ENCODE results near the gene BRK1.
"Not testable (repeated sequence)": the region's sequence is repeated elsewhere in the genome, so short reads cannot be mapped to it uniquely, and the experiment has no call there.

The BRK1 gene

DNA sequence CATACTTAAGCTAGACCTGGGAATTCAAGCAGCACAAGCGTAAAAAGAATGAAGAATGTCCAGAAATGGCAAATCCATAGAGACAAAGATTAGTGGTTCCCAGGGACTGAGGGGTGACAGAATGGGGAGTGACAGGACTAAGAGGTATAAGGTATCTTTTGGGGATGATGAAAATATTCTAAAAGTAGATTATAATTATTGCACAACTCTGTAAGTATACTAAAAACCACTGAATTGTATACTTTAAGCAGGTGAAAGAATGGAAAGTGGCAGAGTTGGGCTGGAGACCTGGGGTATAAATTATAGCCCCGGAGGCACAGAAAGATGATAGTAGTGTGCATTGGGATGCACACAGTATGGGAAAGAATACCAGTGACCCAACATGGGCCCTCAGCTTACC, 5.6 kb downstream of the BRK1 start:
- in situ Hi-C loops (cut with HindIII; ENCODE audit: low sequenced_read_pairs): no loop called here
- TF ChIP-seq, protein P1, sequence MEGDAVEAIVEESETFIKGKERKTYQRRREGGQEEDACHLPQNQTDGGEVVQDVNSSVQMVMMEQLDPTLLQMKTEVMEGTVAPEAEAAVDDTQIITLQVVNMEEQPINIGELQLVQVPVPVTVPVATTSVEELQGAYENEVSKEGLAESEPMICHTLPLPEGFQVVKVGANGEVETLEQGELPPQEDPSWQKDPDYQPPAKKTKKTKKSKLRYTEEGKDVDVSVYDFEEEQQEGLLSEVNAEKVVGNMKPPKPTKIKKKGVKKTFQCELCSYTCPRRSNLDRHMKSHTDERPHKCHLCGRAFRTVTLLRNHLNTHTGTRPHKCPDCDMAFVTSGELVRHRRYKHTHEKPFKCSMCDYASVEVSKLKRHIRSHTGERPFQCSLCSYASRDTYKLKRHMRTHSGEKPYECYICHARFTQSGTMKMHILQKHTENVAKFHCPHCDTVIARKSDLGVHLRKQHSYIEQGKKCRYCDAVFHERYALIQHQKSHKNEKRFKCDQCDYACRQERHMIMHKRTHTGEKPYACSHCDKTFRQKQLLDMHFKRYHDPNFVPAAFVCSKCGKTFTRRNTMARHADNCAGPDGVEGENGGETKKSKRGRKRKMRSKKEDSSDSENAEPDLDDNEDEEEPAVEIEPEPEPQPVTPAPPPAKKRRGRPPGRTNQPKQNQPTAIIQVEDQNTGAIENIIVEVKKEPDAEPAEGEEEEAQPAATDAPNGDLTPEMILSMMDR (IDR thresholded peaks at IDR 0.05; ENCODE audit: low read depth, low read length): no peak
- no peak for DNase-seq (ENCODE audit: low read depth, low spot score)
- H3K4me3 ChIP-seq (ENCODE audit: low read depth, low read length): no peak overlapping the region

DNA sequence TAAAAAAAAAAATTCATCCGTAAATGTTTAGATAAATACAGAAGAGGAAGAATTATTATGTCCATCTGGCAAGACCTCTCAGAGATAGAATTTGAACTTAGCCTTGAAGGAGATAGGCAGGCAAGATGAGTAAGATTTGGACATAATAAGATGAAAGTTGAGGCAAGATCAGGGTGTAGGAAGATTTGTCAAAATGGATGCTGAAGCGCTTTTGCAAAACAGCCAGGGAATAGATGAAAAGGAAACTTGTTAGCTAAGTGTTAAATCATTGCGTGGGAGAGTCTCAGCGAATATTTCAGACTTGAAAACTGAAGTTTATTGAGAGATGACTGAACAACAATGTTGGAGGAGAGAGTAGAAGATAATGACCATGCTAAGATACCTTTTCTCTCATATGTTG, 7.2 kb downstream of the BRK1 start:
- TF ChIP-seq, protein P1 (IDR thresholded peaks at IDR 0.05; ENCODE audit: low read depth, low read length): no peak
- in situ Hi-C loops (cut with HindIII; ENCODE audit: low sequenced_read_pairs): no loop called here
- no peak overlapping the region for H3K4me3 ChIP-seq (ENCODE audit: low read depth, low read length)
- DNase-seq (ENCODE audit: low read depth, low spot score): no peak

DNA sequence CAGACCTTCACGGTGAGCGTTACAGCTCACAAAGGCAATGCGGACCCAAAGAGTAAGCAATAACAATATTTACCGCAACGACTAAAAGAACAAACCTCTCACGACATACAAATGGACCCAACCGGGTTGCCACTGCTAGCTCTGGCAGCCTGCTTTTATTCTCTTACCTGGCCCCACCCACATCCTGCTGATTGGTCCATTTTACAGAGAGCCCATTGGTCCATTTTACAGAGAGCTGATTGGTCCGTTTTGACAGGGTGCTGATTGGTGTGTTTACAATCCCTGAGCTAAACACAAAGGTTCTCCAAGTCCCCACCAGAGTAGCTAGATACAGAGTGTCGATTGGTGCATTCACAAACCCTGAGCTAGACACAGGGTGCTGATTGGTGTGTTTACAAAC, 20.4 kb downstream of the BRK1 start:
- H3K4me3 ChIP-seq (ENCODE audit: low read depth, low read length); DNase-seq (ENCODE audit: low read depth, low spot score); in situ Hi-C loops (cut with HindIII; ENCODE audit: low sequenced_read_pairs): not testable (repeated sequence)

DNA sequence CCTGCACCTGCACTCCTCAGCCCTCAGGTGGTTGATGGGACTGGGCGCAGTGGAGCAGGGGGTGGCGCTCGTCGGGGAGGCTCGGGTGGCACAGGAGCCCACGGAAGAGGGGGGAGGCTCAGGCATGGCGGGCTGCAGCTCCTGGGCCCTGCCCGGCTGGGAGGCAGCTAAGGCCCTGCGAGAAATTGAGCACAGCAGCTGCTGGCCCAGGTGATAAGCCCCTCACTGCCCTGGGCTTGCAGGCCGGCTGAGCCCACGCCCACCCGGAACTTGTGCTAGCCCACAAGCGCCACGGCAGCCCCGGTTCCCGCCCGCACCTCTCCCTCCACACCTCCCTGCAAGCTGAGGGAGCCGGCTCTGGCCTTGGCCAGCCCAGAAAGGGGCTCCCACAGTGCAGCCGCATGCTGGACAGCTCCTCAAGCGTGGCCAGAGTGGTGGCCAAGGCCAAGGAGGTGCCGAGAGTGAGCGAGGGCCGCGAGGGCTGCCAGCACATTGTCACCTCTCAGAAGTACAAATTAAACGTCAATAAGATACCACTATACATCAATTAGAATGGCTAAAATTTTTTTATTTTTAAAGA, 21.0 kb downstream of the BRK1 start:
- TF ChIP-seq, protein P1 (IDR thresholded peaks at IDR 0.05; ENCODE audit: low read depth, low read length): no peak
- in situ Hi-C loops (cut with HindIII; ENCODE audit: low sequenced_read_pairs): no loop called here
- DNase-seq (ENCODE audit: low read depth, low spot score): no peak
- H3K4me3 ChIP-seq (ENCODE audit: low read depth, low read length): no peak overlapping the region

DNA sequence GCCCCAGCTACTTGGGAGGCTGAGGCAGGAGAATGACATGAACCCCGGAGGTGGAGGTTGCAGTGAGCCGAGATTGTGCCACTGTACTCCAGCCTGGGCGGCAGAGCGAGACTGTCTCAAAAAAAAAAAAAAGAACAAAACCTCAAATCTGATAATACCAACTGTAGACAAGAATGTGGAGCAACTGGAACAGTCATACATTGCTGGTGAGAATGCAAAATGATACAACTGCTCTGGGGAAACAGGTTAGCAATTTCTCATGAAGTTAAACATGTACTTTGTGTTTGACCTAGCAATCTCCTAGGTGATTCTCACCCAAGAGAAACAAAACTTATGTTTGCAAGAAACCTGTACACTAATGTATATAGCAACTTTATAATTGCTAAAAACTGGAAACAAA, 21.7 kb downstream of the BRK1 start:
- TF ChIP-seq, protein P1 (IDR thresholded peaks at IDR 0.05; ENCODE audit: low read depth, low read length): no peak
- H3K4me3 ChIP-seq (ENCODE audit: low read depth, low read length): no peak overlapping the region
- in situ Hi-C loops (cut with HindIII; ENCODE audit: low sequenced_read_pairs): no loop called here
- no peak for DNase-seq (ENCODE audit: low read depth, low spot score)

DNA sequence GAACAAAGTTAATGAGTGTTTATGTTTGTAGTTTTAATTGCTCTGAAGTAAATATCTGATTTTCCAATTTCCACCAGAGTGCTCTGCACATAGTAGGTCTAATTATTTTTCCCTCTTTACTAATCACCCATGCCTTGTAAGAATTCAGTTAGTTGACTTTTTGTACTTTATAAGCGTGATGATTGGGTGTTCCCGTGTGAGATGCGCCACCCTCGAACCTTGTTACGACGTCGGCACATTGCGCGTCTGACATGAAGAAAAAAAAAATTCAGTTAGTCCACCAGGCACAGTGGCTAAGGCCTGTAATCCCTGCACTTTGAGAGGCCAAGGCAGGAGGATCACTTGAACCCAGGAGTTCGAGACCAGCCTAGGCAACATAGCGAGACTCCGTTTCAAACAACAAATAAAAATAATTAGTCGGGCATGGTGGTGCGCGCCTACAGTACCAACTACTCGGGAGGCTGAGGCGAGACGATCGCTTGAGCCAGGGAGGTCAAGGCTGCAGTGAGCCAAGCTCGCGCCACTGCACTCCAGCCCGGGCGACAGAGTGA, 25.6 kb downstream of the BRK1 start:
- TF ChIP-seq, protein P1 (IDR thresholded peaks at IDR 0.05; ENCODE audit: low read depth, low read length): no peak
- peak overlapping the region; percentile 76 for H3K4me3 ChIP-seq (ENCODE audit: low read depth, low read length)
- in situ Hi-C loops (cut with HindIII; ENCODE audit: low sequenced_read_pairs): no loop called here
- DNase-seq (ENCODE audit: low read depth, low spot score): no peak

DNA sequence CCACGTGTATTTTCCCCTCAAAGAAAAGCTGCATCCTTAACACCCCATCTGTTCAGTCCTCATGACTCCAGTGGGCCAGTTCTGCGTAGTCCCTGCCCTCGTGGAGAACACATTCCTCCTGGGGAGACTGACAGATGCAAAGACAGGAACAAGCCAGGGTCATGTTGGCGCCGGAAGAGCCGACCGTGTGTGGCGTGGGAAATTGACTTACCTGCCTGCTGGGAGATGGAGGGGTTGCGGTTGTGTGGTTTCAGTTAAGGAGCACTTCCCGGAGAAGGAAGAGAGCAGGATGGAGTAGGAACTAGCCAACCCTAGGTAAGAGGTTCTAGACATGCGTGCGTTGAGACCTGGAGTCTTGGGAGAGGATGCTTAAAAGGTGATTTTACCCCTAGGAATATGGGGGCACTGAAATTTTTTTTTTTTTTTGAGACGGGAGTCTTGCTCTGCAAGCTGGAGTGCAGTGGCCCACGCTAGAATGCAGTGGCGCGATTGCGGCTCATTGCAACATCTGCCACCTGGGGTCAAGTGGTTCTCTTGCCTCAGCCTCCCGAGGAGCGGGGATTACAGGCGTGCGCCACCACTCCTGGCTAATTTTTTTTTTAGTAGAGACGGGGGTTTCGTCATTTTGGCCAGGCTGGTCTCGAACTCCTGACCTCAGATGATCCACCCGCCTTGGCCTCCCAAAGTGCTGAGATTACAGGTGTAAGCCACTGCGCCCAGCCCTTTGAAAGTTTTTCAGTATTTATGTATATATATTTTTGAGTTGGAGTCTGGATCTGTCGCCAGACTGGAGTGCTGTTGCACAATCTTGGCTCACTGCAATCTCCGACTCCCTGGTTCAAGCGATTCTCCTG, 27.5 kb downstream of the BRK1 start:
- peak overlapping the region; percentile 76 for H3K4me3 ChIP-seq (ENCODE audit: low read depth, low read length)
- TF ChIP-seq, protein P1 (IDR thresholded peaks at IDR 0.05; ENCODE audit: low read depth, low read length): no peak
- in situ Hi-C loops (cut with HindIII; ENCODE audit: low sequenced_read_pairs): no loop called here
- DNase-seq (ENCODE audit: low read depth, low spot score): no peak
